Mucosa of rectum (tissue), 2 donors: ENCODE data around the gene TLE5.
"Not testable (repeated sequence)": the region's sequence is repeated elsewhere in the genome, so short reads cannot be mapped to it uniquely, and the experiment has no call there.

Experiments
- H3K27ac ChIP-seq, 2 donors: one replicate each; pipeline ENCODE4 v1.7.0; 2013; ENCODE audit warnings: inconsistent platforms in 2 of 2, low read depth in 2 of 2, low read length in 2 of 2
- H3K27me3 ChIP-seq, 2 donors: one replicate each; pipeline ENCODE4 v1.7.0; 2013; ENCODE audit warnings: low read length in 2 of 2; ENCODE audit not compliant: control insufficient read depth in 2 of 2, insufficient read depth in 2 of 2
- H3K36me3 ChIP-seq, 2 donors: one replicate each; pipeline ENCODE4 v1.7.0; 2013; ENCODE audit warnings: low read length in 2 of 2; ENCODE audit not compliant: control insufficient read depth in 2 of 2, insufficient read depth in 2 of 2
- H3K4me1 ChIP-seq, 2 donors: one replicate each; pipeline ENCODE4 v1.7.0; 2013; ENCODE audit warnings: low read length in 2 of 2, mild to moderate bottlenecking in 1 of 2; ENCODE audit not compliant: control insufficient read depth in 2 of 2, insufficient read depth in 2 of 2
- H3K4me3 ChIP-seq, 2 donors: one replicate each; pipeline ENCODE4 v1.7.0; 2013; ENCODE audit warnings: low read length in 2 of 2
- H3K9ac ChIP-seq, 2 donors: one replicate each; pipeline ENCODE4 v1.7.0; 2013; ENCODE audit warnings: low read length in 2 of 2, low read depth in 1 of 2, mild to moderate bottlenecking in 1 of 2
- H3K9me3 ChIP-seq, 2 donors: one replicate each; pipeline ENCODE4 v1.7.0; 2013; ENCODE audit warnings: low read length in 2 of 2; ENCODE audit not compliant: control insufficient read depth in 2 of 2
- donor health status: healthy.
- donor health status: Normal muscosa, but diverticular disease.

Gene TLE5

DNA sequence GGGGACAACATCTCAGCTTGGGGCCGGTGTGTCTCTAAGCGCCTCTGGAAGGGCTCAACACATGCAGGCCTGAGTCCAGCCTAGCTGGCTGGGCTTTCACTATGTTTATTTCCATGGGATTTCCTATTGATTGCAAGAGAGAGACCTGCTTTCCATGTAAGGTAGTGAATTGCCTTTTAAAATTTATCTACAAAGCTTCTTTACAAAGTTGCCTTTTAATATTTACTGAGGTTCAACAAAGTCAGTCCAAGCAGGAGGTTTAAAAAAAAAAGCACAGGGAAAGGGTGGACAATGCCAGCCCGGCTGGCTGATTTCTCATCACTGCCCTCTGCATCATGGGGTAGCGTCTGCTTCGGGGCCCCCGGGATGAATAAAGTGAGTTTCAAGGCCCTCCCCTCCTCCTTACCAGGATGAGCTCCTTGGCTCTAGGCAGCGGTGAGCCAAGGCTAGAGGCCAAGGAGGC is 49.0 kb downstream of the TLE5 start:
- Histone ChIP-seq H3K27ac (no peak overlapping the region), H3K36me3 (peaks cover 18 to 20% of the 10 kb centered on the region in 2 donors)

DNA sequence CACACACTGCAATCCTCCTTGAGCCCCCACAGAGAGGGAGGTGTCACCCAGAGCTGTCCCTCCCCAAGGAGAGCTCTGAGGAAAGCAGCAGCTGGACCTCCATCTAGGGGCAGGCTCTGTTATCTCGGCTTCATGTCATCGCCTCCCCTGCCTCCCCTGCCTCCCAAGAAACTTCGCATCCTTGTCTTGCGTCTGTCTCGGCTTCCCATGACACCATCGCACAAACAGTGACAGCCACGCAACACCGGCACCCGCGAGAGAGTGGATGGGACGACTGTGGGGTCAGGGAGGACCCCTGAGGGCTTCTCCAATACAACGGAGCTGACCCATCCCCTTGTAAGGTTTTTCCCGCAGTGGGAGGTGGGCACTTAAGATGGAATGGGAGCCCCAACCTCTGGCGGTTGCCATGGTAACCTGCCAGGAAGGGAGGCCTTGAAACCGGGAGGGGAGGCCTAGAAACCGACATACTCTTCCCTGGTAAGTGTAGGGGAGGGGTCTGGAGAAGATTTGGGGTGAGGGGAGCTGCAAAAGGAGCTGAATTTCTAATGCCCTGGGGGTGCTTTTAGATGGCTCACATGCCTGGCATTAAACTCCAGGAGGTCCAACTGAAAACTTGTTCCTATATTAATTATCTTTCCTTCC is 49.6 kb downstream of the TLE5 start:
- Histone ChIP-seq H3K9me3 (no peaks in the 10 kb centered on the region), H3K9ac (no peak overlapping the region), H3K36me3 (peaks cover 18 to 23% of the 10 kb centered on the region in 2 donors)

More for the DNA sequence above, 49.0 kb downstream of the TLE5 start:
- no peaks in the 10 kb centered on the region for H3K9me3 ChIP-seq
- H3K27me3 ChIP-seq: no peaks in the 10 kb centered on the region
- H3K9ac ChIP-seq: no peak overlapping the region
- no peaks in the 10 kb centered on the region for H3K4me1 ChIP-seq
- H3K4me3 ChIP-seq: no peak overlapping the region

GRCh38 chr19:3012059-3012458 is 50.2 kb downstream of the TLE5 start:
- H3K9me3 ChIP-seq, H3K27ac ChIP-seq, H3K27me3 ChIP-seq, H3K4me1 ChIP-seq, H3K4me3 ChIP-seq, H3K9ac ChIP-seq: not testable (repeated sequence)
- H3K36me3 ChIP-seq: peaks cover 18 to 21% of the 10 kb centered on the region in 2 donors

More for the DNA sequence above, 49.6 kb downstream of the TLE5 start:
- H3K4me3 ChIP-seq: no peak overlapping the region
- no peaks in the 10 kb centered on the region for H3K4me1 ChIP-seq
- no peak overlapping the region for H3K27ac ChIP-seq
- H3K27me3 ChIP-seq: no peaks in the 10 kb centered on the region

GRCh38 chr19:3010871-3011270 is 51.4 kb downstream of the TLE5 start:
- Histone ChIP-seq H3K27me3 (no peaks in the 10 kb centered on the region), H3K4me1 (no peaks in the 10 kb centered on the region), H3K27ac (no peak overlapping the region), H3K9me3 (no peaks in the 10 kb centered on the region), H3K9ac (no peak overlapping the region), H3K4me3 (no peak overlapping the region), H3K36me3 (peaks cover 18 to 21% of the 10 kb centered on the region in 2 donors)

DNA sequence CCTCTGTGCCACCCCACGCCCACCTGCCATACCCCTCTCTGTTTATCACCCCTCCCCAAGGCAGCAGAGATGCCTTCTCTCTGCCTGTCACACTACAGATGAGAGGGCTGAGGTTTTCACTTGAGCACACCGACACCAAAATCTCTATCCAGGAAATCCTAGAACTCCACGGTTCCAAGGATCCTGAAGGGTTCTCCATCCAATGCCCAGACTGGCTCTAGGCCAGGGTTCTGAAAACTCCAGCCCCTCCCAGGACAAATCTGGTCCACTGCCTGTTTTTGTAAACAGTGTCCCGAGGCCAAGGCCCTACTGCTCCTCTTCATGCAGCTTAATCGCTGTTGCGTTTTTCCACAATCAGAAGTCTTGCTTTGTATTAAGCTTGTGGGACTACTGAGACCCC is 53.3 kb downstream of the TLE5 start:
- no peaks in the 10 kb centered on the region for H3K4me1 ChIP-seq
- H3K27me3 ChIP-seq: no peaks in the 10 kb centered on the region
- H3K9me3 ChIP-seq: no peaks in the 10 kb centered on the region
- H3K27ac ChIP-seq: no peak overlapping the region
- no peak overlapping the region for H3K4me3 ChIP-seq
- H3K9ac ChIP-seq: no peak overlapping the region
- H3K36me3 ChIP-seq: peaks cover 21 to 26% of the 10 kb centered on the region in 2 donors

- Histone ChIP-seq H3K4me3 (no peak overlapping the region), H3K9ac (no peak overlapping the region), H3K9me3 (no peaks in the 10 kb centered on the region), H3K36me3 (peaks cover 21 to 26% of the 10 kb centered on the region in 2 donors), H3K4me1 (no peaks in the 10 kb centered on the region), H3K27ac (no peak overlapping the region), H3K27me3 (no peaks in the 10 kb centered on the region)
Observed at GRCh38 chr19:3007975-3008374, 54.3 kb downstream of the TLE5 start.

DNA sequence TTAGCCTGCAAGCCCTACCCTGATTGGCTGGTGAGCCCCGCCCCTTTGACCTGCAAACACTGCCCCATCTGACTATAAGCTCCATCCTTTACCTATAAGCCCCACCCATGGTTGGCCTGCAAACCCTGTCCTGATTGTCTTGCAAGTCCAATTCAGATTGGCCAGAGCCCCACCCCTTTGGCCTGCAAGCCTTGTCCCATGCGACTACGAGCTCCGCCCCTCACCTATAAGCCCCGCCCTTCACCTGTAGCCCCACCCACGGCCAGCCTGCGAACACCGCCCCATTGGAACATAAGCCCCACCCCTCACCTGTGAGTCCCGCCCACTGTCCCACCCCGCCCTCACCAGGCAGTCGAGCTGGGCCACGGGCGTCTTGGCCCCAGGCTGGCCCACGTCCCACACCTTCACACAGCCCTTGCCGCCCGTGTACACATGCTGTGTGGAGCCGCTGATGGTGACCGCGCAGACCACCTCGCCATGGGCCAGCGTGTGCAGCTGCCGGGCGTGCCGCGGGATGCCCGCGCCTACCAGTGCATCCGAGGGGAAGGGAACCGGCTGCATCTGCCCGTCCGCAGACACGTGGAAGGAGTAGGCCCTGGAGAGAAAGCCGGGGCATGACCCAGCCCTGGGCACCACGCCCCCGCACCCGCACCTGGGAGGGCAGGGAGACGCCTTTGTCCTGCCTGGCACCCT is 56.1 kb downstream of the TLE5 start:
- Histone ChIP-seq H3K27ac (no peak overlapping the region), H3K36me3 (peaks cover 24% of the 10 kb centered on the region in 2 donors), H3K4me1 (no peaks in the 10 kb centered on the region), H3K9me3 (no peaks in the 10 kb centered on the region), H3K4me3 (no peak overlapping the region), H3K9ac (no peak overlapping the region), H3K27me3 (no peaks in the 10 kb centered on the region)

- no peaks in the 10 kb centered on the region for H3K27me3 ChIP-seq
- H3K9me3 ChIP-seq: no peaks in the 10 kb centered on the region
- no peak overlapping the region for H3K4me3 ChIP-seq
- H3K4me1 ChIP-seq: no peaks in the 10 kb centered on the region
- no peak overlapping the region for H3K27ac ChIP-seq
- no peak overlapping the region for H3K9ac ChIP-seq
- peaks cover 18 to 20% of the 10 kb centered on the region in 2 donors for H3K36me3 ChIP-seq
Observed at GRCh38 chr19:3005345-3005744, 57.0 kb downstream of the TLE5 start.

GRCh38 chr19:3004522-3004921 is 57.8 kb downstream of the TLE5 start:
- no peaks in the 10 kb centered on the region for H3K9me3 ChIP-seq
- H3K27ac ChIP-seq: no peak overlapping the region
- H3K27me3 ChIP-seq: no peaks in the 10 kb centered on the region
- no peaks in the 10 kb centered on the region for H3K4me1 ChIP-seq
- no peak overlapping the region for H3K4me3 ChIP-seq
- peaks cover 15 to 20% of the 10 kb centered on the region in 2 donors for H3K36me3 ChIP-seq
- H3K9ac ChIP-seq: no peak overlapping the region

DNA sequence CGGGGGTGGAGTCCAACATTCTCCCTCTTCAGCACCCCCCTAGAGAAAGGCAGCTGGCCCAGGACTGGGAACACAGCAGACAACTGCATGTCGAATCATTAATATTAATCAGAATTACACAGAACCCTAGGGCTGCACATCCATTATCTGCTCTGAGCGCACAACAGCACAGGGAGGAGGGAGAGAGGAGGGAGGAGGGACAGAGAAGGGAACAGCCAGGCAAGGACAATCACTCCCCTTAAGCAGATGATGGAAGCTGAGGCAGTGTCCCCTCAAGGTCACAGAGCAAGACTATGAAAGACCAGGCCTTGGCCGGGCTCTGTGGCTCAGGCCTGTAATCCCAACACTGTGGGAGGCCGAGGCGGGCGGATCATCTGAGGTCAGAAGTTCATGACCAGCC is 59.2 kb downstream of the TLE5 start:
- Histone ChIP-seq H3K36me3 (peaks cover 11 to 12% of the 10 kb centered on the region in 2 donors), H3K4me3 (no peak overlapping the region), H3K9ac (no peak overlapping the region), H3K27me3 (no peaks in the 10 kb centered on the region), H3K27ac (no peak overlapping the region), H3K9me3 (no peaks in the 10 kb centered on the region), H3K4me1 (no peaks in the 10 kb centered on the region)
